AG10803 (cell line): ENCODE data around the gene MRAP2.
A peak's percentile ranks its signal among the peaks of the same experiment; 100 is the strongest.
"Not testable (repeated sequence)": the region's sequence is repeated elsewhere in the genome, so short reads cannot be mapped to it uniquely, and the experiment has no call there.

Experiments used
- DNase-seq: peaks from one replicate; pipeline ENCODE4 v3.0.0; 2010; ENCODE audit warnings: low read depth
- H3K4me3 ChIP-seq: 2 replicates; pipeline ENCODE4 v1.5.1; 2011; ENCODE audit warnings: mild to moderate bottlenecking, low read length, control low read depth
- TF ChIP-seq, protein P1 (sequence below): conservative IDR thresholded peaks from 2 replicates; pipeline ENCODE4 v1.5.1; 2011; ENCODE audit warnings: mild to moderate bottlenecking, low read length, control low read depth, inconsistent platforms

Gene MRAP2

DNA sequence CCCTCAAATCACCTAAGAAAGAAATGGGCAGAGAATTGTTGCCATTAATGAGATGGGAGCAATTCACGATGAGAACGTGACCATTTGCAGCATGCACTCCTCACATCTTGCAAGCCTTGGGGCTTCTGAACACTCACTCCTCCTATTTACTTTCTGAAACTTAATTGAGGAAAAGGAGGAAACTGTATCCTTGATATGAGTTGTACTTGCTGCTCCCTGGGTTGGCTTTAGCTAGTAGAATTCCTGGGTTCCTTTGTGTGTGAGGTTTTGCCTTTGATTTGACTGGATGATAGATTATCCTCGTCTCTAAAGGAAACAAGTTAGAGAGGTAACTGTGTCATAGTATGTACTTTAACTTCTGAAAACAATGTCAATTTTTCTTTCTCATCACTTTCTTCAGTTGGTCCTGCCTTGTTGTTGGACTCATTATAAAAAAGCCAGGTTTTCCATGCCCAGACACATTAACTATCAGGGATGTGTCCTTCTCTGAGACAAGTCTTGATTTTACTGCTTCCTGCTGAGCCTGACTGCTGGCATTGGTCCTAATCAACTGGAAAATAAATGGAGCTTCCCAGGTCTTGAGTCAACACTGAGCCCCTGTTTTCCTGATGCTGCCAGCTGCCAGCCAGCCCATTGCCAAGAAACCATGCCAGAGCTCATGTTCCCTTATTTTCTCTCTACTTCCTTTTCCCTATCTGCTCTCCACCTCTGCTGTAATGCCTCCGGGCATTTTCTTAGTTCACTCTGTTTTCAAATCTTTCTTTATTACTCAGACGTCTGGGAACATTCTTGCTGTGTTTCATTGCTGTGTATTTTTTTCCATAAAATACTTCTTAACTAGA is 6.0 kb upstream of the MRAP2 start:
- TF ChIP-seq, protein P1, sequence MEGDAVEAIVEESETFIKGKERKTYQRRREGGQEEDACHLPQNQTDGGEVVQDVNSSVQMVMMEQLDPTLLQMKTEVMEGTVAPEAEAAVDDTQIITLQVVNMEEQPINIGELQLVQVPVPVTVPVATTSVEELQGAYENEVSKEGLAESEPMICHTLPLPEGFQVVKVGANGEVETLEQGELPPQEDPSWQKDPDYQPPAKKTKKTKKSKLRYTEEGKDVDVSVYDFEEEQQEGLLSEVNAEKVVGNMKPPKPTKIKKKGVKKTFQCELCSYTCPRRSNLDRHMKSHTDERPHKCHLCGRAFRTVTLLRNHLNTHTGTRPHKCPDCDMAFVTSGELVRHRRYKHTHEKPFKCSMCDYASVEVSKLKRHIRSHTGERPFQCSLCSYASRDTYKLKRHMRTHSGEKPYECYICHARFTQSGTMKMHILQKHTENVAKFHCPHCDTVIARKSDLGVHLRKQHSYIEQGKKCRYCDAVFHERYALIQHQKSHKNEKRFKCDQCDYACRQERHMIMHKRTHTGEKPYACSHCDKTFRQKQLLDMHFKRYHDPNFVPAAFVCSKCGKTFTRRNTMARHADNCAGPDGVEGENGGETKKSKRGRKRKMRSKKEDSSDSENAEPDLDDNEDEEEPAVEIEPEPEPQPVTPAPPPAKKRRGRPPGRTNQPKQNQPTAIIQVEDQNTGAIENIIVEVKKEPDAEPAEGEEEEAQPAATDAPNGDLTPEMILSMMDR = no peak
- peak; percentile 72 for DNase-seq
- H3K4me3 ChIP-seq = no peak overlapping the region

DNA sequence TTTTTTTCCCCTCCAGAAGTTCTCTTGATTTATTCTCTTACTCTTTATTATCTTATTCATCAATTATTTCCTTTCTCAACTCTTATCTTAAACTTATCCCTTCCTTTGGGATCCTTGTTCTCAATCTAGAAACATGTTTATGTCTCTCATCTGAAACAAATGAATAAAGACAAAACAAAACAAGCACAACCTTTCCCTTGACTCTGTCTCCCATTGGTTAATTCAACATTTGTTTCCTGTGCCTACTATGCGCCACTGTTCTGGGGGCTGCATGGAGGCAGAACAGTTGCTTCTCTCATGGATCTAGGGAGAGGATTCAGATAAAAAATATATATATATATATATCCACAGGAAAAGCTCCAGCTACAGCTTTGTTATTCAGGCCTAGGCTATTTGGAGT is 5.2 kb upstream of the MRAP2 start:
- no peak overlapping the region for H3K4me3 ChIP-seq
- no peak for DNase-seq
- TF ChIP-seq, protein P1 = no peak

DNA sequence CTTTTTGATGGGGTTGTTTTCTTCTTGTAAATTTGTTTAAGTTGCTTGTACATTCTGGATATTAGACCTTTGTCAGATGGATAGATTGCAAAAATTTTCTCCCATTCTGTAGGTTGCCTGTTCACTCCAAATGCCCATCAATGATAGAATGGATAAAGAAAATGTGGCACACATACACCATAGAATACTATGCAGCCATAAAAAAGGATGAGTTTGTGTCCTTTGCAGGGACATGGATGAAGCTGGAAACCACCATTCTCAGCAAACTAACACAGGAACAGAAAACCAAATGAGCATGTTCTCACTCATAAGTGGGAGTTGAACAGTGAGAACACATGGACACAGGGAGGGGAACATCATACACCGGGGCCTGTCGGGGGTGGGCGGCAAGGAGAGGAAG is 1.6 kb upstream of the MRAP2 start:
- not testable (repeated sequence) for H3K4me3 ChIP-seq, DNase-seq

DNA sequence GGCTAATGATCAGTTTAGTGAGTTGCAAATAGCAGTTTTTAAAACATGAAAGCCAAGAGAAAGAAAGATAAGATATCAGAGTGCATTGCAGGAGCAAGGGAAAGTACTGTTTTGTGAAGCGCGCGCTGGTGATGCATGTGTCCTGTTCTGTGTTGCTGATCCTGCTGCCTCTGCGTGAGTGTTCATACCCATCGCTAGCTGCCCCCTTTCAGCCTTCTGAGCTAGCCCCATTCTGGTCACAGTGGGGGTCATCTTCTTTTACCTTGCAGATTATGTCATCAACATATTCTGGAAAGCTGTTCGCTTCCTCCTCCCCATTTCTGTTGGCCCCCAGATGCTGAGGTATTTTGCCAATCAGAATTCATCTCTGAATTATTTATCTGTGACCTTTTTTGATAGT is 1.9 kb downstream of the MRAP2 start:
- DNase-seq = no peak
- no peak overlapping the region for H3K4me3 ChIP-seq
- TF ChIP-seq, protein P1 = no peak

DNA sequence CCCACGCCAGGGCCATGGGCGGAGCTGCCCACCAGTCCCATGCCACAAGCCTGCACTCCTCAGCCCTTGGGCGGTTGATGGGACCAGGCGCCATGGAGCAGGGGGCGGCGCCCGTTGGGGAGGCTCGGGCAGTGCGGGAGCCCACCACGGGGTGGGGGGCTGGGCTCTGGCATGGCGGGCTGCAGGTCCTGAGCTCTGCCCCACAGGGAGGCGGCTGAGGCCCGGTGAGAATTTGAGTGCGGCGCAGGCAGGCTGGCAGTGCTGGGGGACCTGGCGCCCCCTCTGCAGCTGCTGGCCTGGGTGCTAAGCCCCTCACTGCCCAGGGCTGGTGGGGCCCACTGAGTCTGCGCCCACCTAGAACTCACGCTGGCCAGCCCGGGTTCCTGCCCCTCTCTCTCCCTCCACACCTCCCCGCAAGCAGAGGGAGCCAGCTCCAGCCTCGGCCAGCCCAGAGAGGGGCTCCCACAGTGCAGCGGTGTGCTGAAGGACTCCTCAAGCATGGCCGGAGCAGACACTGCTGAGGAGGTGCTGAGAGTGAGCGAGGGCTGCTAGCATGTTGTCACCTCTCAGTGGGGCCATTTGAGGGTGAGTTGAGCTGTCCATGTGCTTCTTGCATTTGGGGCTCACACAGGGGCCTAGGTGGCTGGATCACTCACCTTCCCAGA is 4.0 kb downstream of the MRAP2 start:
- no peak overlapping the region for H3K4me3 ChIP-seq
- no peak for DNase-seq
- TF ChIP-seq, protein P1 = no peak

DNA sequence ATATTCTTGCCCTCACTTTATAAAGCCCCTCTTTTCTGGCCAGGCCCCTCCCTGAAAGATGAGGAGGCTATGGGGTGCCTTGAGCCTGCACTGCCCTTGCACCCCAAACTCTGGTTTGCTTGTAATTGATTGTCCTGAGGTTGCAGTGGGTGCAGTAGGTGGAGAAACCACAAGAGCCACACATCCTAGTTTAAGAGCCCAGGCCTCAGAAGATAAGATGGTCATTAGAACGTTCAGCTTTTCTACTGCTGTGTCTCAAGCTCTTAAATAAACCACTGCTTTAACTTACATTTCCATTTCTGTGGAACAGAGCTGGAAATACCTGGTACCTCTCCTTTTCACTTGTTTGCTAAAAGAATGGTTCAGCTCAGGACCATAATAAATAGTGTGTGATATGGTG is 9.0 kb downstream of the MRAP2 start:
- H3K4me3 ChIP-seq = no peak overlapping the region
- TF ChIP-seq, protein P1 = no peak
- no peak for DNase-seq

DNA sequence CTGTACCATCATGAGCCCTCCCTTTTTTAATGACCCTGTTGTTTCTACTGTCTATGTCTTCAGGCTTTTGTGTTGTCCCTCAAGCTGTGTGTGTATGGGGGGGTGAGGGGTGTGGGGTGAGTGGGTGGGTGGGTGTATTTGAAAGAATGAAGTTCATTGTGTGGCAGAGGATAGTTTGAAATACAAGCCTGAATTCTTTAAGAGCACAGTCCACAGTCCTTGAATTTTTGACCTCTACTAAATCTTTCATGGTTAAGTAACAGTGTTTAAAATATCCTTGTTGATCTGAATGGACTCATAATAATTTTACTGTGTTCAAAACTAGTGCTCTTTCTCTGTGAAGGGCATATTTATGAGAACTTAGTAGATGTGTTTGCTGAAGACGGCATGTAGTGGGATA is 10.0 kb downstream of the MRAP2 start:
- no peak for DNase-seq
- TF ChIP-seq, protein P1 = no peak
- no peak overlapping the region for H3K4me3 ChIP-seq
